Natural killer cell treated with Interleukin-12 subunit alpha and Interleukin-12 subunit beta and Interleukin-15 and Interleukin-18, amount 100 ng/mL, for 72 hours (primary cell): Measurements from ENCODE around the gene DTNBP1. TPM values are rescaled to one million over a fixed set of nuclear protein-coding genes. Genes with fewer than 3 reads are reported as not detected.

Experiments used
- ATAC-seq, 2 donors: fragments of 150-1000 bp; cut with Tn5 transposase in 1 of 2; sonication (Bioruptor Pico), chemical (Tn5 transposase) in 1 of 2; 2 replicates each; pipeline ENCODE4 v1.10.0; 2021
- DNase-seq: peaks from one replicate; pipeline ENCODE4 v3.0.0; 2022; ENCODE audit warnings: low spot score
- H3K27ac Mint-ChIP-seq, 2 donors: 1 replicate in 1 of 2; 2 replicates in 1 of 2; pipeline ENCODE4 v1.8.0; 2022; ENCODE audit warnings: mixed read lengths in 2 of 2, mild to moderate bottlenecking in 1 of 2, moderate library complexity in 1 of 2
- H3K27me3 Mint-ChIP-seq, 2 donors: 1 replicate in 1 of 2; 2 replicates in 1 of 2; pipeline ENCODE4 v1.8.0; 2022; ENCODE audit warnings: mixed read lengths in 2 of 2
- H3K36me3 Mint-ChIP-seq: one replicate; pipeline ENCODE4 v1.8.0; 2022; ENCODE audit warnings: mixed read lengths
- H3K4me1 Mint-ChIP-seq, 2 donors: 1 replicate in 1 of 2; 2 replicates in 1 of 2; pipeline ENCODE4 v1.8.0; 2022; ENCODE audit warnings: low read depth in 2 of 2, mixed read lengths in 2 of 2, mild to moderate bottlenecking in 1 of 2
- H3K4me3 Mint-ChIP-seq: one replicate; pipeline ENCODE4 v1.8.0; 2022; ENCODE audit warnings: mixed read lengths
- H3K9me3 Mint-ChIP-seq: 2 replicates; pipeline ENCODE4 v1.8.0; 2022; ENCODE audit warnings: mixed read lengths
- total RNA-seq, 2 donors: library from RNA; stranded (reverse); gene quantifications; one replicate each; pipeline ENCODE4 v1.2.3, GENCODE V29; 2022

The DTNBP1 gene
- total RNA-seq, 2 donors from 2014 or later: 21.5 to 32.6 TPM

- H3K27me3 Mint-ChIP-seq: no peaks in the 10 kb centered on the region
- H3K36me3 Mint-ChIP-seq: peaks cover 10% of the 10 kb centered on the region
- peaks cover 26 to 46% of the 10 kb centered on the region in 2 donors for H3K4me1 Mint-ChIP-seq
- no peak overlapping the region for H3K4me3 Mint-ChIP-seq
- DNase-seq: no peak
- no peaks in the 10 kb centered on the region for H3K9me3 Mint-ChIP-seq
- peak overlapping the region in 1 of 2 donors; percentile 74 for H3K27ac Mint-ChIP-seq
- ATAC-seq: no peak
These were observed 153.4 kb downstream of the DTNBP1 start for GRCh38 chr6:15509335-15509933.

GRCh38 chr6:15508931-15509330 lies 153.9 kb downstream of the DTNBP1 start:
- no peak overlapping the region for H3K4me3 Mint-ChIP-seq

GRCh38 chr6:15508441-15508871 lies 154.4 kb downstream of the DTNBP1 start:
- H3K9me3 Mint-ChIP-seq: no peaks in the 10 kb centered on the region
- H3K27ac Mint-ChIP-seq: peak overlapping the region in 1 of 2 donors; percentile 31
- DNase-seq (no peak), ATAC-seq (no peak)
- peaks cover 31 to 52% of the 10 kb centered on the region in 2 donors for H3K4me1 Mint-ChIP-seq
- no peaks in the 10 kb centered on the region for H3K27me3 Mint-ChIP-seq
- no peak overlapping the region for H3K4me3 Mint-ChIP-seq
- peaks cover 13% of the 10 kb centered on the region for H3K36me3 Mint-ChIP-seq

More at GRCh38 chr6:15508931-15509330, 153.9 kb downstream of the DTNBP1 start:
- ATAC-seq (no peak), DNase-seq (no peak)
- Mint-ChIP-seq H3K4me1 (peaks cover 28 to 51% of the 10 kb centered on the region in 2 donors), H3K36me3 (peaks cover 10% of the 10 kb centered on the region), H3K27me3 (no peaks in the 10 kb centered on the region), H3K9me3 (no peaks in the 10 kb centered on the region), H3K27ac (peak overlapping the region; percentile 31 to 74)

- no peak for DNase-seq
- H3K36me3 Mint-ChIP-seq: peaks cover 14% of the 10 kb centered on the region
- peaks cover 32 to 53% of the 10 kb centered on the region in 2 donors for H3K4me1 Mint-ChIP-seq
- H3K27me3 Mint-ChIP-seq: no peaks in the 10 kb centered on the region
- no peak overlapping the region for H3K4me3 Mint-ChIP-seq
- no peak for ATAC-seq
- H3K9me3 Mint-ChIP-seq: no peaks in the 10 kb centered on the region
- H3K27ac Mint-ChIP-seq: no peak overlapping the region
These were observed 155.1 kb downstream of the DTNBP1 start for GRCh38 chr6:15507746-15508145.

GRCh38 chr6:15507221-15507620 lies 155.6 kb downstream of the DTNBP1 start:
- Mint-ChIP-seq H3K36me3 (peaks cover 11% of the 10 kb centered on the region), H3K27ac (no peak overlapping the region), H3K9me3 (no peaks in the 10 kb centered on the region), H3K27me3 (no peaks in the 10 kb centered on the region), H3K4me1 (peaks cover 32 to 53% of the 10 kb centered on the region in 2 donors), H3K4me3 (no peak overlapping the region)
- ATAC-seq (no peak), DNase-seq (no peak)

GRCh38 chr6:15506066-15506465 lies 156.8 kb downstream of the DTNBP1 start:
- DNase-seq (no peak), ATAC-seq (no peak)
- no peak overlapping the region for H3K27ac Mint-ChIP-seq
- no peaks in the 10 kb centered on the region for H3K27me3 Mint-ChIP-seq
- peaks cover 9% of the 10 kb centered on the region for H3K36me3 Mint-ChIP-seq
- no peaks in the 10 kb centered on the region for H3K9me3 Mint-ChIP-seq
- H3K4me1 Mint-ChIP-seq: peaks cover 32 to 52% of the 10 kb centered on the region in 2 donors
- H3K4me3 Mint-ChIP-seq: no peak overlapping the region

GRCh38 chr6:15505463-15505918 lies 157.3 kb downstream of the DTNBP1 start:
- ATAC-seq (peak; percentile 55 to 58), DNase-seq (no peak)
- Mint-ChIP-seq H3K4me3 (peak overlapping the region; percentile 22), H3K36me3 (peaks cover 9% of the 10 kb centered on the region), H3K27me3 (no peaks in the 10 kb centered on the region), H3K27ac (no peak overlapping the region), H3K4me1 (peaks cover 32 to 50% of the 10 kb centered on the region in 2 donors), H3K9me3 (no peaks in the 10 kb centered on the region)

GRCh38 chr6:15504581-15505350 lies 158.1 kb downstream of the DTNBP1 start:
- Mint-ChIP-seq H3K36me3 (peaks cover 9% of the 10 kb centered on the region), H3K27ac (peak overlapping the region in 1 of 2 donors; percentile 53)
- ATAC-seq: no peak

GRCh38 chr6:15504040-15504495 lies 158.8 kb downstream of the DTNBP1 start:
- no peaks in the 10 kb centered on the region for H3K27me3 Mint-ChIP-seq
- peaks cover 32 to 50% of the 10 kb centered on the region in 2 donors for H3K4me1 Mint-ChIP-seq
- H3K27ac Mint-ChIP-seq: peak overlapping the region in 1 of 2 donors; percentile 53
- peaks cover 9% of the 10 kb centered on the region for H3K36me3 Mint-ChIP-seq
- H3K4me3 Mint-ChIP-seq: no peak overlapping the region
- H3K9me3 Mint-ChIP-seq: no peaks in the 10 kb centered on the region
- DNase-seq (no peak), ATAC-seq (no peak)

More at GRCh38 chr6:15504581-15505350, 158.1 kb downstream of the DTNBP1 start:
- H3K27me3 Mint-ChIP-seq: no peaks in the 10 kb centered on the region
- no peak overlapping the region for H3K4me3 Mint-ChIP-seq
- peaks cover 32 to 50% of the 10 kb centered on the region in 2 donors for H3K4me1 Mint-ChIP-seq
- no peaks in the 10 kb centered on the region for H3K9me3 Mint-ChIP-seq
- DNase-seq: no peak

- Mint-ChIP-seq H3K4me3 (no peak overlapping the region), H3K27ac (peak overlapping the region in 1 of 2 donors; percentile 32), H3K4me1 (peaks cover 27 to 50% of the 10 kb centered on the region in 2 donors), H3K36me3 (peaks cover 4% of the 10 kb centered on the region), H3K9me3 (no peaks in the 10 kb centered on the region), H3K27me3 (no peaks in the 10 kb centered on the region)
- ATAC-seq: no peak
- no peak for DNase-seq
These were observed 159.5 kb downstream of the DTNBP1 start for GRCh38 chr6:15503346-15503680.

GRCh38 chr6:15502446-15503345 lies 160.1 kb downstream of the DTNBP1 start:
- Mint-ChIP-seq H3K36me3 (peaks cover 4% of the 10 kb centered on the region), H3K4me3 (no peak overlapping the region), H3K4me1 (peaks cover 27 to 50% of the 10 kb centered on the region in 2 donors), H3K27ac (no peak overlapping the region), H3K27me3 (no peaks in the 10 kb centered on the region), H3K9me3 (no peaks in the 10 kb centered on the region)
- no peak for DNase-seq
- ATAC-seq: no peak

GRCh38 chr6:15501826-15502445 lies 160.9 kb downstream of the DTNBP1 start:
- Mint-ChIP-seq H3K4me1 (peaks cover 27 to 45% of the 10 kb centered on the region in 2 donors), H3K27me3 (no peaks in the 10 kb centered on the region), H3K36me3 (peaks cover 4% of the 10 kb centered on the region), H3K27ac (no peak overlapping the region), H3K9me3 (no peaks in the 10 kb centered on the region), H3K4me3 (no peak overlapping the region)
- no peak for ATAC-seq
- DNase-seq: no peak
